Astrocyte (in vitro differentiated cells and primary cell): Measurements from ENCODE around the gene SRCAP. TPM values are rescaled to one million over a fixed set of nuclear protein-coding genes. Genes with fewer than 3 reads are reported as not detected.

ENCODE experiments used
- DNase-seq: peaks from one replicate; pipeline ENCODE4 v3.0.0-alpha.2; 2010; ENCODE audit warnings: low read depth
- FAIRE-seq: peaks from 2 replicates; lab custom pipeline; 2011; peaks lifted over from hg19 to GRCh38; lab: Jason Lieb, UNC
- H2AFZ ChIP-seq: 2 replicates; pipeline ENCODE4 v1.6.0; 2012; ENCODE audit warnings: low read depth, low read length, inconsistent platforms
- H3K27ac ChIP-seq: 2 replicates; pipeline ENCODE4 v1.5.1; 2011; ENCODE audit warnings: low read depth, low read length, inconsistent platforms
- H3K27me3 ChIP-seq: 2 replicates; pipeline ENCODE4 v1.6.0; 2011; ENCODE audit warnings: low read length, inconsistent platforms; ENCODE audit not compliant: insufficient read depth
- H3K36me3 ChIP-seq: 2 replicates; pipeline ENCODE4 v1.5.1; 2011; ENCODE audit warnings: low read length, inconsistent platforms; ENCODE audit not compliant: insufficient read depth
- H3K4me1 ChIP-seq: 2 replicates; pipeline ENCODE4 v1.5.1; 2011; ENCODE audit warnings: low read length, inconsistent platforms; ENCODE audit not compliant: insufficient read depth
- H3K4me2 ChIP-seq: 2 replicates; pipeline ENCODE4 v1.6.0; 2012; ENCODE audit warnings: low read length, inconsistent platforms
- H3K4me3 ChIP-seq: 2 replicates; pipeline ENCODE4 v1.5.1; 2011; ENCODE audit warnings: low read depth, mild to moderate bottlenecking, low read length, inconsistent platforms; ENCODE audit not compliant: insufficient read depth
- H3K79me2 ChIP-seq: 2 replicates; pipeline ENCODE4 v1.6.0; 2012; ENCODE audit warnings: mild to moderate bottlenecking, low read length, inconsistent platforms; ENCODE audit not compliant: insufficient read depth
- H3K9ac ChIP-seq: 2 replicates; pipeline ENCODE4 v1.6.0; 2012; ENCODE audit warnings: mild to moderate bottlenecking, low read length, inconsistent platforms
- H3K9me3 ChIP-seq: 2 replicates; pipeline ENCODE4 v1.5.1; 2012; ENCODE audit warnings: low read depth, mild to moderate bottlenecking, low read length, inconsistent platforms; ENCODE audit not compliant: insufficient read depth
- H4K20me1 ChIP-seq: 2 replicates; pipeline ENCODE4 v1.6.0; 2012; ENCODE audit warnings: low read length, inconsistent platforms; ENCODE audit not compliant: insufficient read depth
- H3K27ac Mint-ChIP-seq: one replicate; pipeline ENCODE4 v1.8.0; 2021; ENCODE audit warnings: mild to moderate bottlenecking, mixed read lengths; ENCODE audit not compliant: unreplicated experiment
- H3K27me3 Mint-ChIP-seq: one replicate; pipeline ENCODE4 v1.8.0; 2021; ENCODE audit warnings: low read depth, mixed read lengths; ENCODE audit not compliant: unreplicated experiment
- H3K36me3 Mint-ChIP-seq: one replicate; pipeline ENCODE4 v1.8.0; 2021; ENCODE audit warnings: low read depth, mixed read lengths; ENCODE audit not compliant: unreplicated experiment
- H3K4me1 Mint-ChIP-seq: one replicate; pipeline ENCODE4 v1.8.0; 2021; ENCODE audit warnings: low read depth, mixed read lengths; ENCODE audit not compliant: unreplicated experiment
- H3K4me3 Mint-ChIP-seq: one replicate; pipeline ENCODE4 v1.8.0; 2021; ENCODE audit warnings: mild to moderate bottlenecking, moderate library complexity, mixed read lengths; ENCODE audit not compliant: unreplicated experiment
- H3K9me3 Mint-ChIP-seq: one replicate; pipeline ENCODE4 v1.8.0; 2021; ENCODE audit warnings: mild to moderate bottlenecking, mixed read lengths; ENCODE audit not compliant: unreplicated experiment
- EZH2 ChIP-seq: IDR thresholded peaks from 2 replicates; pipeline ENCODE4 v1.6.1; 2012; ENCODE audit warnings: mild to moderate bottlenecking, low read length, inconsistent platforms; ENCODE audit not compliant: insufficient read depth
- total RNA-seq: library from RNA; stranded (reverse); gene quantifications from 2 replicates; pipeline ENCODE4 v1.2.1, GENCODE V29; 2021
- TF ChIP-seq, protein P1 (sequence below): IDR thresholded peaks from 2 replicates; pipeline ENCODE4 v1.5.1; 2011; ENCODE audit warnings: low read depth, mild to moderate bottlenecking, inconsistent platforms, low read length, moderate library complexity; ENCODE audit not compliant: insufficient read depth

The SRCAP gene
- total RNA-seq, 1 donor from 2014 or later = 50.4 TPM

DNA sequence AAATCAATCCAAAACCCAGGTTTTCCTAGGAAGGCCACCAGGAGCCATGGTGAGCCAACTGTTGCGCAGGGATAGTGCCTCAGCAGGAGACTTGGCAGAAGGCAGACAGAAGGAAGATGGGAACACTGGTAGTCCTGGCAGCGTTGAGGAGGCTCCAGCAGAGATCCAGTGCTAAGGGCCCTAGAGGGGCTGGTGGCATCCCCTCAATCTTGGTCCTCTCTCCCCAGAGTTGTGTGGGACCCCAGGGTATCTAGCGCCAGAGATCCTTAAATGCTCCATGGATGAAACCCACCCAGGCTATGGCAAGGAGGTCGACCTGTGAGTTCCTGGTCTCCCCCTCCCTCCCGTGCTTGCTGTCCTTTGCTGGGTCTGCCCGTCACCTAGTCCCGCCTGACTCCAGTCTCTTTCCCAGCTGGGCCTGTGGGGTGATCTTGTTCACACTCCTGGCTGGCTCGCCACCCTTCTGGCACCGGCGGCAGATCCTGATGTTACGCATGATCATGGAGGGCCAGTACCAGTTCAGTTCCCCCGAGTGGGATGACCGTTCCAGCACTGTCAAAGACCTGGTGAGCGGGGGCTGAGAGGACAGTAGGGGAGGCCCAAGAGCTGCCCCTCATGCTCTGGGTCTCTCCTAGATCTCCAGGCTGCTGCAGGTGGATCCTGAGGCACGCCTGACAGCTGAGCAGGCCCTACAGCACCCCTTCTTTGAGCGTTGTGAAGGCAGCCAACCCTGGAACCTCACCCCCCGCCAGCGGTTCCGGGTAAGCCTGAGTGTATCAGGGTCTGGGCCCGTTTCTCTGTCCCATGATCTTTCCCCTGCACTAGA is 57.2 kb downstream of the SRCAP start:
- H3K4me1 ChIP-seq = peaks cover 5% of the 10 kb centered on the region
- peaks cover 4% of the 10 kb centered on the region for H3K79me2 ChIP-seq
- H3K27ac Mint-ChIP-seq = no peak overlapping the region
- H3K36me3 ChIP-seq = peaks cover 26% of the 10 kb centered on the region
- H3K27me3 Mint-ChIP-seq = no peaks in the 10 kb centered on the region
- no peaks in the 10 kb centered on the region for H3K9me3 ChIP-seq
- TF ChIP-seq, protein P1, sequence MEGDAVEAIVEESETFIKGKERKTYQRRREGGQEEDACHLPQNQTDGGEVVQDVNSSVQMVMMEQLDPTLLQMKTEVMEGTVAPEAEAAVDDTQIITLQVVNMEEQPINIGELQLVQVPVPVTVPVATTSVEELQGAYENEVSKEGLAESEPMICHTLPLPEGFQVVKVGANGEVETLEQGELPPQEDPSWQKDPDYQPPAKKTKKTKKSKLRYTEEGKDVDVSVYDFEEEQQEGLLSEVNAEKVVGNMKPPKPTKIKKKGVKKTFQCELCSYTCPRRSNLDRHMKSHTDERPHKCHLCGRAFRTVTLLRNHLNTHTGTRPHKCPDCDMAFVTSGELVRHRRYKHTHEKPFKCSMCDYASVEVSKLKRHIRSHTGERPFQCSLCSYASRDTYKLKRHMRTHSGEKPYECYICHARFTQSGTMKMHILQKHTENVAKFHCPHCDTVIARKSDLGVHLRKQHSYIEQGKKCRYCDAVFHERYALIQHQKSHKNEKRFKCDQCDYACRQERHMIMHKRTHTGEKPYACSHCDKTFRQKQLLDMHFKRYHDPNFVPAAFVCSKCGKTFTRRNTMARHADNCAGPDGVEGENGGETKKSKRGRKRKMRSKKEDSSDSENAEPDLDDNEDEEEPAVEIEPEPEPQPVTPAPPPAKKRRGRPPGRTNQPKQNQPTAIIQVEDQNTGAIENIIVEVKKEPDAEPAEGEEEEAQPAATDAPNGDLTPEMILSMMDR = no peak
- TF ChIP-seq EZH2 = no peak
- peaks cover 8% of the 10 kb centered on the region for H3K36me3 Mint-ChIP-seq
- DNase-seq (no peak), FAIRE-seq (no peak)
- H3K4me1 Mint-ChIP-seq = no peaks in the 10 kb centered on the region
- H4K20me1 ChIP-seq = no peaks in the 10 kb centered on the region
- no peak overlapping the region for H3K4me3 Mint-ChIP-seq
- no peak overlapping the region for H3K4me2 ChIP-seq
- H3K4me3 ChIP-seq = no peak overlapping the region
- no peak overlapping the region for H2AFZ ChIP-seq
- H3K9me3 Mint-ChIP-seq = no peaks in the 10 kb centered on the region
- no peak overlapping the region for H3K27ac ChIP-seq
- no peaks in the 10 kb centered on the region for H3K27me3 ChIP-seq
- H3K9ac ChIP-seq = no peak overlapping the region

DNA sequence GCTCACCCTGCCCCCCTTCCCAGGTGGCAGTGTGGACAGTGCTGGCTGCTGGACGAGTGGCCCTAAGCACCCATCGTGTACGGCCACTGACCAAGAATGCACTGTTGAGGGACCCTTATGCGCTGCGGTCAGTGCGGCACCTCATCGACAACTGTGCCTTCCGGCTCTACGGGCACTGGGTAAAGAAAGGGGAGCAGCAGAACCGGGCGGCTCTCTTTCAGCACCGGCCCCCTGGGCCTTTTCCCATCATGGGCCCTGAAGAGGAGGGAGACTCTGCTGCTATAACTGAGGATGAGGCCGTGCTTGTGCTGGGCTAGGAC is 57.8 kb downstream of the SRCAP start:
- Histone ChIP-seq H2AFZ (no peak overlapping the region), H4K20me1 (no peaks in the 10 kb centered on the region), H3K9ac (no peak overlapping the region), H3K9me3 (no peaks in the 10 kb centered on the region), H3K27ac (no peak overlapping the region), H3K79me2 (no peaks in the 10 kb centered on the region), H3K4me1 (peaks cover 5% of the 10 kb centered on the region), H3K4me2 (no peak overlapping the region), H3K4me3 (no peak overlapping the region), H3K27me3 (no peaks in the 10 kb centered on the region), H3K36me3 (peaks cover 22% of the 10 kb centered on the region)
- TF ChIP-seq, protein P1 = no peak
- no peak for TF ChIP-seq EZH2
- Mint-ChIP-seq H3K27me3 (no peaks in the 10 kb centered on the region), H3K4me3 (no peak overlapping the region), H3K36me3 (peaks cover 6% of the 10 kb centered on the region), H3K4me1 (no peaks in the 10 kb centered on the region), H3K9me3 (no peaks in the 10 kb centered on the region), H3K27ac (no peak overlapping the region)
- DNase-seq = no peak
- FAIRE-seq = no peak

DNA sequence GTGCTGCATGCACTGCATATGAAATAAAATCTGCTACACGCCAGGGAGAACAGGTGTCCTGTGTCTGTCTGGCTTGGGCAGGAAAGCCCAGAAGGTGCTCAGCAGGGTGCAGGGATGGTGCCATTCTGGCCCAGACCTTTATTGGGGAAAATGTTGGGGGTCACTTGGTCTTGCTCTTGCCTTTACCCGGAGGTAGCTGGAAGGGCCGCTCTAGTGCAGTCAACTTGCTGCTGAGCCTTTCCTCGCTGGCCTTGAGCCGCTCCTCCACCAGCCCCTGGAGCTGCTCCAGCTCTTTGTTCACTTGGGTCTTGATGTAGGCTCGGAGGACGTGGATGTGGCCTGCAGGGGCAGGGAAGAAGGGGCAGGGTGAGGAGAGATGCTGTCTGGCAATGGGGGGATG is 58.3 kb downstream of the SRCAP start:
- H3K4me3 Mint-ChIP-seq = no peak overlapping the region
- Histone ChIP-seq H3K4me1 (peaks cover 5% of the 10 kb centered on the region), H3K9me3 (no peaks in the 10 kb centered on the region), H3K9ac (no peak overlapping the region), H3K4me3 (no peak overlapping the region), H3K27me3 (no peaks in the 10 kb centered on the region), H3K4me2 (no peak overlapping the region), H3K36me3 (peaks cover 22% of the 10 kb centered on the region), H3K27ac (no peak overlapping the region), H4K20me1 (no peaks in the 10 kb centered on the region), H3K79me2 (peaks cover 3% of the 10 kb centered on the region), H2AFZ (no peak overlapping the region)
- H3K4me1 Mint-ChIP-seq = no peaks in the 10 kb centered on the region
- TF ChIP-seq EZH2 = no peak
- TF ChIP-seq, protein P1 = no peak
- no peaks in the 10 kb centered on the region for H3K27me3 Mint-ChIP-seq
- DNase-seq = no peak
- H3K36me3 Mint-ChIP-seq = peaks cover 6% of the 10 kb centered on the region
- no peak for FAIRE-seq
- H3K27ac Mint-ChIP-seq = no peak overlapping the region
- H3K9me3 Mint-ChIP-seq = no peaks in the 10 kb centered on the region
